Liver (tissue), 3 donors: Measurements from ENCODE around the gene ATF6B.

Experiments
- CTCF ChIP-seq: fragments of 150-350 bp; IDR thresholded peaks from 2 replicates; pipeline ENCODE4 v1.5.1; 2017; ENCODE audit warnings: improper control_type of control experiment, low read depth, low read length; ENCODE audit not compliant: missing input control
- EGR1 ChIP-seq, 2 donors: IDR thresholded peaks; 2 replicates each; pipeline ENCODE4 v1.6.1; 2016 to 2018; ENCODE audit warnings: antibody characterized with exemption in 2 of 2, low read depth in 2 of 2
- FOXA1 ChIP-seq: IDR thresholded peaks from 2 replicates; pipeline ENCODE4 v1.6.1; 2016; ENCODE audit warnings: antibody characterized with exemption
- FOXA2 ChIP-seq: IDR thresholded peaks from 2 replicates; pipeline ENCODE4 v1.6.1; 2016; ENCODE audit warnings: antibody characterized with exemption
- GABPA ChIP-seq, 2 donors: IDR thresholded peaks in 1 of 2; conservative IDR thresholded peaks in 1 of 2; 2 replicates each; pipeline ENCODE4 v1.6.1; 2016; ENCODE audit warnings: antibody characterized with exemption in 2 of 2, mild to moderate bottlenecking in 1 of 2, moderate library complexity in 1 of 2
- JUND ChIP-seq, 2 donors: IDR thresholded peaks; 2 replicates each; pipeline ENCODE4 v1.6.1; 2016; ENCODE audit warnings: antibody characterized with exemption in 2 of 2
- MAX ChIP-seq: IDR thresholded peaks from 2 replicates; pipeline ENCODE4 v1.6.1; 2016; ENCODE audit warnings: antibody characterized with exemption
- RAD21 ChIP-seq, 2 donors: IDR thresholded peaks; 2 replicates each; pipeline ENCODE4 v1.6.1; 2016; ENCODE audit warnings: antibody characterized with exemption in 2 of 2, mild to moderate bottlenecking in 2 of 2
- REST ChIP-seq: IDR thresholded peaks from 2 replicates; pipeline ENCODE4 v1.6.1; 2016; ENCODE audit warnings: antibody characterized with exemption, mild to moderate bottlenecking
- SP1 ChIP-seq: IDR thresholded peaks from 2 replicates; pipeline ENCODE4 v1.6.1; 2018; ENCODE audit warnings: antibody characterized with exemption, mild to moderate bottlenecking
- TAF1 ChIP-seq: conservative IDR thresholded peaks from 2 replicates; pipeline ENCODE4 v1.6.1; 2016; ENCODE audit warnings: antibody characterized with exemption, mild to moderate bottlenecking
- YY1 ChIP-seq: IDR thresholded peaks from 2 replicates; pipeline ENCODE4 v1.6.1; 2016; ENCODE audit warnings: antibody characterized with exemption, mild to moderate bottlenecking
- ZBTB33 ChIP-seq: IDR thresholded peaks from 2 replicates; pipeline ENCODE4 v1.6.1; 2016; ENCODE audit warnings: antibody characterized with exemption
- donor health status: healthy.
- donor health status: healthy.

GRCh38 chr6:32149092-32149755 is 21.2 kb upstream of the ATF6B start:
- TF ChIP-seq ZBTB33 (no peak), CTCF (no peak), FOXA1 (no peak), TAF1 (no peak), REST (no peak), JUND (IDR thresholded peaks at IDR 0.05) (no peak), GABPA (IDR thresholded peaks at IDR 0.05 in 1 of 2, conservative IDR thresholded peaks at IDR 0.05 in 1 of 2) (no peak), SP1 (no peak), MAX (no peak), RAD21 (IDR thresholded peaks at IDR 0.05) (no peak), YY1 (no peak), EGR1 (IDR thresholded peaks at IDR 0.05; ENCODE audit: low read depth in 2 of 2) (no peak), FOXA2 (no peak)
